EL (cell line): ENCODE data around the gene GRIN3B.
A peak's percentile ranks its signal among the peaks of the same experiment; 100 is the strongest.
"Not testable (repeated sequence)": the region's sequence is repeated elsewhere in the genome, so short reads cannot be mapped to it uniquely, and the experiment has no call there.

Experiments used
- DNase-seq: peaks from one replicate; pipeline ENCODE4 v3.0.0-alpha.2; 2016

Gene GRIN3B

DNA sequence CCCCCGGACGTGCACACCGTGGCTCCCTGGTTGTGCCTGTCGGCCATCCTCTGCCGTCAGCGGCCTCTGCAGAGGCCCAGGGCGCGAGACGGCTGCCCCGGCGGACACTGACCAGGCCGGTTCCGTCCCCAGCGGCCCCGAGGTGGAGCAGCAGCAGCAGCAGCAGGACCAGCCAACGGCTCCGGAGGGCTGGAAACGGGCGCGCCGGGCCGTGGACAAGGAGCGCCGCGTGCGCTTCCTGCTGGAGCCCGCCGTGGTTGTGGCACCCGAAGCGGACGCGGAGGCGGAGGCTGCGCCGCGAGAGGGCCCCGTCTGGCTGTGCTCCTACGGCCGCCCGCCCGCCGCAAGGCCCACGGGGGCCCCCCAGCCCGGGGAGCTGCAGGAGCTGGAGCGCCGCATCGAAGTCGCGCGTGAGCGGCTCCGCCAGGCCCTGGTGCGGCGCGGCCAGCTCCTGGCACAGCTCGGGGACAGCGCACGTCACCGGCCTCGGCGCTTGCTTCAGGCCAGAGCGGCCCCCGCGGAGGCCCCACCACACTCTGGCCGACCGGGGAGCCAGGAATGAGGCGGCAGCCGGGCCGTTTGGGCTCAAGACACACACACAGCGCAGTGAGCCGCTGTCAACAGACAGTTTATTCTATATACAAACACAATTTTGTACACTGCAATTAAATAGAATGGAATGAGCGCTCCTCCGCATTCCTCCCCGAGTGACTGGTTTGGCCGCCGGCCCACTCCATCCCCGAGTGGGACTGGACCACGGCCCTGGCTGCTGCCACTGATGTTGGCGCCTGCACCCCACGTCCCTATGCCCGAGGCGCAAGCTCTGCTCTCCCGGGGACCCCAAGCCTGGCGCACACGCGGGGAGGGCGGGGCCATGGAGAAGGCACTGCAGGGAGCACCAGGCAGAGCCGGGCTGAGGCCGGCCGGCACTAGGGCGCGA is 9.1 kb downstream of the GRIN3B start:
- DNase-seq, result no peak

DNA sequence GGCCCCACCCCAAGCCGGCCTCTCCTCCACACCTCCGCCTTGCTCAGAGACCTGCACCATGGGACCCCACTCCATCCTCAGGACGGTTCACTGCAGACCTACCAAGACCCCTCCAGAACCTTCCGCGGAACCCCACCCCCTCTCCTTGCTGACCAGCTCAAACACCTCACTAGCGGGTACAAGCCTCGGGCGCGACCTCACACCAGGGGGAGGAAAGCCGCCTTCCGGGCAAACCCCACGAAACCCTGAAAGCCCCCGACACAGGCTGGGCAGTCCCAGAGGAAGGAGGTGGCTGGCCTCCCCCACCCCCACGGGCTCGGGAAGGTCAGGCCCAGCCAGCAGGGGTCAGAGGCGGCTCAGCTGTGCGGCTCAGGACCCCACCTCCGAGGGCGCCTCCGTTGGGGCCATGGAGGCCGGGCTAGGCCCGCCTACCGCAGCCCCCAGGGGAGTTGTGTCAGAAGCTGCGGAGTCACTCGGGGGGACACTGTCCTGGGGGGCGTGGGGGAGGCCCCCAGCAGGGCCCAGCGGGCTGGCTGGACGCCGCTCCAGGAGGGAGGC is 9.8 kb downstream of the GRIN3B start:
- DNase-seq, result no peak

DNA sequence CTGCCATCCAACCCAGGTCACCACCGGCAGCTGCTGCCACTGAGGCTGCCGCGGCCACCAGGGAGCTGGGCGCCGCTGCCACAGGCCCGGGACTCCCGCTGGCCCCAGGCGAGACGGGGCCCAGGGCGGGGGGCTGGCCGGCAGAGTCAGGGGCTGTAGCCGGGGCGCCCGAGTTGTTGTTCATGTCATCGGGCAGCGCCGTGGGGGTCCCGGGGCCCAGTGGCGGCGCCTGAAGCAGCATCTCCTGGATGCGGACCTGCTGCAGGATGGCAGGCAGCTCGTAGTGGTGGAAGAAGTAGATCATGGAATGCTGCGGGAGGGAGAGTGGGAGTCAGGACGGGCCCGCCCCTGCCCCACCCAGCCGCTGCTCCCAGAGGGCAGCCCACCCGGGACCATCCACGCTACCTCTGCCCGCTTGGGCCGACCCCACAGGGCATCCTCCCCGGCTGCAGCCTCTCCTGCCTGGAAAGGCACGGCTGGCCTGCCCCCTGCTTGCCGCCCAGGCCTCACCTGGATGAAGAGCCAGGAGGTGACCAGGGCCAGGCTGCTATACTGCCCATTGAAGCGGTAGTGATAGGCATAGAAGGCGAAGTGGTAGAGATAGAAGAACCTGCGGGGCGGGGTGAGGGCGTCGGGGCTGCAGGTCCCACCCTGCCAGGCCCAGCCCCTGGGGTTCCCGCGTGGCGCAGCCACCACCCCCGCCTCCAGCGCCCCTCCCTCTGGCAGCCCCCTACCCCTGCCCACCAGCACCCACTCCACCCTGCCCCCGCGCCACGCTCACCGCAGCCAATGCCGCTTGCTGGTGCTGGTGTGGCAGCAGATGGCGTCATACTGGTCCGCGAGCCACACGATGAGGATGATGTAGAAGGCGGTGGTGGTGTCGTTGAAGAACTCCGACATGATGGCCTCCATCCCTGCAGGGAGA is 10.6 kb downstream of the GRIN3B start:
- DNase-seq, result no peak

DNA sequence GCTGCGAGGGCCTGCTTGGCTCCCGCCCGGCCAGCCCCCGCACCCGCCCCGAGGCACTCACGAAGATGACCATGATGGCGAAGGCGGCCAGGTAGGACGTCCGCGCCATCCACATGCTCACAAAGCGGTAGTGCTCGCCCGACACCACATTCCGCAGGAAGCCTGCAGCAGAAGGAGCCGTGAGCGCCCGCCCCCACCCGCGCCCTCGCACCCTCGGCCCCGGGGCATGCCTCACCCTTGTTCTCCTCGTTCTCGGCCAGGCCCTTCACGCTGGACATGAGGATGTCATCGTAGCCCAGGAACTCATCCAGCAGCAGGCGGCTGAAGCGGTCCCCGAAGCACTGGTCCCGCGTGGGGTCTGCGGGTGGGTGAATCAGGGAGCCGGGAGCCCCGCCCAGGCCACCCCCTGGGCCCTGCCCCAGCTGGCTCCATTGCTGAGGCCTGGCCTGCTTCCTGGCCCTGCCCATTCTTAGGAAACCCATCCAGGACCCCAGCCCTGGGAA is 11.7 kb downstream of the GRIN3B start:
- DNase-seq, result no peak

DNA sequence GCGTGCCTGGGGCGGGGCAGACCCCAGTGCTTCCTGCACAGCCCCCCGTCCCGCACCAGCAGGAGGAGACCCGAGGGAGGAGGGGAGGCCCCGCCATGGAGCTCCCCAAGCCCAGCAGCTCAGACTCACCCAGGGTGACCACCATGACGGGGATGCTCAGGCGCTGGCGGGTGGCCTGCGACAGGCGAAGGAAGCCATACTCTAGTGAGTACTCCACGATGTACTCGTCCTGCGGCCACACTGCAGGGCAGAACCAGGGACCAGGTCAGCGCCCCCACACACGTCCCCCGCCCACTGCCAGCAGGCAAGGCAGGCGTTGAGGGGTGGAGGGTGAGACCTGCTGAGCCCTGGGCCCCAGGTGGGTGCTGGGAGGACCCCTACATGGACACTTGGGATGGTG is 12.1 kb downstream of the GRIN3B start:
- DNase-seq, result no peak

DNA sequence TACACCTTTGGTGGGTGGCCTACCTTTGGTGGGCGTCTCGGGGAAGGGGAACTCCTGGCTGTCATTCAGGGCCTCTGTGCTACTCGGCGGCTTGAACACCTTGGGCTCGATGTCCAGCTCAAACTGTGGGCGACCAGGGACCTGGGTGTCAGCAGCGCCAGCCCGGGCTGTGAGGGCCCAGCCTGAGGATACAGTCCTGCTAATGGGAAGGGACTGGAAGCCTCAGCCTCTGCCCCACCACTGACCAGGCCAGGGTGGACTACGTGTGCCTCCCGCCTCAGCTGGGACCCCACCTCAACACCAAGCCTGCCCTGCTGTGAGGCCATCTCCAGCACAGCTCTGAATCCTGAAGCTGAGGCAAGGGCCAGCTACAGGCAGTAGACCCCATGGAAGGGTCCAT is 13.0 kb downstream of the GRIN3B start:
- no peak for DNase-seq

DNA sequence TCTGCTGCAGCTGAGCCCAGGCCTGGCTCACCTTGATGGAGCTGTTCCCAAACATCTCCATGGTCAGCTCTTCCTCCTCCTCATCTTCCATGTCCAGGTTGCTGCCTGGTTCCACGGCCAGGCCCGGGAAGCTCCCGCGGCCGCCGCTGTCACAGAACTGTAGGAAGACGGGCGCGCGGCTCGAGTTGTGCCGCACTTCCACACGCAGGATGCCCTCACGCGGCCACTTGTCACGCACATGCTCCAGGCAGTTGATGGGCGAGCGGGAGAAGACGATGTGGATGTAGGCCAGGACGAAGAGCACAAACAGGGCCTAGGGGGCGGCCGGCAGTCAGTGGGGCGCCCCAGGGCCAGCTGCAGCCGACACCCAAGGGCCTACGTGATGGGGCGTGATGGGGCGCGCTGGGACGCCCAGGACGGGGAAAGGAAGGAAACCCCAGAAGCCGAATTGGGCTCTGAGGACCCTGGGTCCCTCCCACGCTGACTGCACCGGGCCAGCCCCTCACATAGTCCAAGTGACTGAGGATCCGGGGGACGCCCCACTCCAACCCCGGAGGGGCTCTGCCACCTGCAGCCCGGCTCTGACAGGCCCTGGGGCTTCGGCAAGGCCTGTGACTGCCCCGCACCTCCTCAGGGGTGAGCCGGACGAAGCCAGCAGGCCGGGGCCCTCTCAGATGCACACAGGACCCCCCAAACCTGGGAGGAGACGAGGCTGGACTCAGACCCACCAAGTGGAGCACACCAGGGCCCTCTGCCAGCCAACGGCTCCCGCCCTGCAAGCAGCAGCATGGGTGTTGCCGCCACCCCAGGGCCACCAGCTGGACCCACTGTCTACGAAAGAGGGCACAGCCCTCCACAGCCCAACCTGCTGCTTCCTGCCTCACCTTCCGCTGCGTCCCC is 14.2 kb downstream of the GRIN3B start:
- DNase-seq, result no peak

DNA sequence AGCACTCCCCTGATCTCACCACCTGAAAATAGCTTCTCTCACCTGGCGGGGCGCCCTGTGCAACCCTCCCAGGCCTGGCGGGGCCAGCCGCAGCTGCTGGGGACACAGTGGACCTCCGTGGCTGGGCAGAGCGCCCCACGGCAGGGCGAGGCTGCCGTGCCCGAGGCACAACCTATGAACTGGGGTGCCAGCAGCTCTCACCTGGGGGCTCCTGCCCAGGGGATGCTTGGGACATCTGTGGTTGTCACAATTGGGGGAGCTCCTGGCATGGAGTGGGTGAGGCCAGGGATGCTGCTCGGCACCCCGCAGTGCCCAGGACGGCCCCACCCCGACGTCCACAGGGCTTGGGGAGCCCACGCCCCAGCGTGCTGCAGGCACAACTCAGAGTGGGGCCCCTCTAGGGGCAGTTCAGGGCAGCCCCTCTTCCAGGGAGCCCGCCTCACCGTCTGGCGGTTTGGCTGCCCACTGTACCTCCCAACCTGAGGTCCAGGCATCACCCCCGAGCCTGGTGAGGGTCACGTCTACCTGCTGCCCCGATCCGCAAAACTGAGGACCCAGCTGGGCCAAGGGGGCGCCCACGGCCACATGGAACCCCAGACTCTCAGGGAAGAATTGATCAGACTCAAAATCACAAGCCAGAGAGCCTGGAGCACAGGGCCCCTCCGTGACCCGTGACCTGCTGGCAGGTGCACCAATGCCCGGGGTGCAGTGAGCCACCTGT is 15.0 kb downstream of the GRIN3B start:
- DNase-seq, result no peak

DNA sequence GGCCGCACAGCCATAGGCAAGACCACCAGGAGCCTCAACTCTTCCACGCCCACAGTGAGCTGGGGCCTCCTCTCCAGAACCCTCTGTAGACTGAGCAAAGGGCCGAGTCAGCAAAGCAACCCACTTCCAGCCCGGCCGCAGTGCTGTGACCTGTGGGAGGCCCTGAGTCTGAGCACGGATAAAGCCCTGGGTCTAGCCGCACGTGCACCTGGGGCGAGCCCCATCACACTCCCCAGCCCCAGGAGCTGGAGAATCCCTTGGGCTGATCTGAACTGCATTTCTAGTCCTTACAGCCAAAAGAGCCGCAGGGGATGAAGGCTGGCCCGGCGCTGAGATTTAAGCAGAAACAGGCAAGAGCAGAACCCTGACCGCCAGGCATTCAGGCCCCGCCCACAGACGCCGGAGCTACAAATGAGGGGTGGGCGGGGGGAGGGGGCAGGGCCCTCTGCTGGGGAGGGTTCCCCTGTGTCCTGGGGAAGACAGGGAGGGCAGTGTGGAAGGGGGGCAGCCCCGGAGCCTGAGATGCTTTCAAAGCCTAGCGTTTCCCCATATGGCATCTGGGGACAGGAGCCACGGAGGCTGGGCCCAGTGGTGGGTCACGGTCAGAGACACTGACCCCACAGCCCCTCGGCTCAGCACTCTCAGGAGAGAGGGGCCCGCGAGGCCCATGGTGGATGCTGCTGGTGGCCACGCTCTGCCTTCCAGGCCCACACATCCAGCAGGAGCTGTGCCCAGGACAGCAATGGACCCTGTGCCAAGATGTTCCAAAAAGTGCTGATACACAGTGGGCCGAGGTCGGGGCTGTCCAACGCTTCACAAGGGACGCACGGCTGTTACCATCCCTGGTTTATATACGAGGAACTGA is 15.8 kb downstream of the GRIN3B start:
- DNase-seq, result no peak

DNA sequence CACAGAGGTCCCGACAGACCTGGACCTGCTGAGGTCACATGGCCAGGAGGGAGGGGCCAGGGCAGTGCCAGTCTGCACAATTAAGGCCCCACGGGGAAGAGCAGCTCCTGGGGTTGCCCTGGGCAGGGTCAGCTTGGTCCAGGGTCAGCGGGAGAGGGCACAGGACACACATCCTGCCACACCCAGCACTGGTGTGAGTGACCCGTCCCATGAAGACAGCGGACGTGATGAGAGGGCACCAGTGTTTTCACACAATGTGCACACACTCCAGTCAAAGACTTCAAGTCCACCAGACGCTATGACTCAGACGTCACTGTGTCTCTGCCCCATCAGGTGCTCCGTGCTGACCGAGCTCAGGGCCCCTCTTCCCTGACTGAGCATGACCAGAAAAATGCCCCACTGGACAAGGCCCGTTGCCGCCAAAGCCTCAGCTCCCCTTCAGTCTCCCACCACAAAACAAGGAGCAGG is 16.5 kb downstream of the GRIN3B start:
- peak; percentile 61 for DNase-seq

DNA sequence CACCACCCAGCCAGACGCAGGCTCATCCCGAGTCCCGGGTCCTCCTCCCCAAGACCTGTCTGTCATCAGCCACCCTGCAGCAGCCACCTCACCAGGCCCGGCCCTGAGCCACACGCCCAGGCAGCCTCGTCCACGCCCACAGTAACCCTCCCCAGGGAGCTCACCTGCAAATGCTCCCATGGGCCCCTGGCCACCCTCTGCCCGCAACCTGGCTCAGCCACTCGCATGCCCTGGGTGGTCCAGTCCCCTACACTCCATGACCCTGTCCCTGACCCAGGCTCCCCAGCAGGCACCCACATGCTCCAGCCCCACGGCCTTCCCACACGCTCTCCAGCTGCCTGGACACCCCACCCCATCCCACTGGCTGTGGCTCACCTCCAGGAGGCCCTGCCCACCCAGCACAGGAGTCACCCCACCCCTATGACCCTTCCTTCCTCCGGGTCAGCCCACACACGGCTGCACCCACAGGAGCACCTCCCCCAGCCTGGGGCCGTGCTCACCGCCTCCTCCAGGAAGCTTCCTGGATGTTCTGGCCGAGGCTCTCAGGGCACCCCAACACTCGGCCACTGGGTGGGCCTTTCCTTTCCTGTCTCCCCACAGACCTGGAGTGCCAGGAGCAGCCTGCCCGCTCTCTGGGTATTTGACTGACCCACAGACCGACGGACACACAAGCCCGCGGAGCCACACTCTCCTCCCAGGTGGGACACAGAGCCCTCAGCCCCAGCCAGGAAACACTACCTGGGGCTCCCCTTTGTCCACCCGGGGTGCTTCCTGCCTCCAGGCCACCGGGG is 17.1 kb downstream of the GRIN3B start:
- DNase-seq, result no peak

DNA sequence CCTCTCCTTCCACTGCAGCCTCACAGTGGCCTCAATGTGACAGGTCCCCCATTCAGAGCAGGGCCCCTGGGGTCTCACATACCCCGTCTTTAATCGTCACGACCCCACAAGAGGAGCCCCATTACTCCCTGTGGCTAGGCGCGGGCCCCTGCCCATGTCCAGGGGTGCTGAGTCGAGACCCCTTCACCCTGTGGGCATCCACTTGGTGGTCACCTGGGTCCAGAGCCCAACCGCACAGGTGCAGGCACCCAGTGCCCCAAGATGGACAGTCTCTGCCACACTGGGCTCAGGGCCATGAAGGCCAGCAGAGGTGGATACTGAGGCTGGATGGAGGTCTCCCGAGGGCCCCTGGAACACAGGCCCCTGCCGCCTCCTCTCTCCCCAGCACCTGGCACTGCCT is 17.7 kb downstream of the GRIN3B start:
- no peak for DNase-seq

DNA sequence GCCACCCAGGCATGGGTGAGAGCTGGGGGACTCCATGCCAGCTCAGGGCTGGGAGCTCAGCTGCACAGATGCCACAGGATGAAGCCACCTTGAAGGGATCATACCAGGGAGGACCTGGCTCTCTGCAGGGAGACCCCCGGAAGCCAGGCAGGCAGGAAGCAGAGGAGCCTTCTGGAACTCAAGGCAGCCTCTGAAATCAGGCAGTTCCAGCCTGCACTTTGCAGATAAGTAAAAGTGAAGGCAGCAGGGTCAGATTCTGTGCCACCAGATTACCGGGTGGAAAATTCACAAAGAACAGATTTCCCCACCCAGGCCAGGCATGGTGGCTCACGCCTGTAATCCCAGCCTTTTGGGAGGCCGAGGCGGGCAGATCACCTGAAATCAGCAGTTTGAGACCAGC is 18.2 kb downstream of the GRIN3B start:
- no peak for DNase-seq

DNA sequence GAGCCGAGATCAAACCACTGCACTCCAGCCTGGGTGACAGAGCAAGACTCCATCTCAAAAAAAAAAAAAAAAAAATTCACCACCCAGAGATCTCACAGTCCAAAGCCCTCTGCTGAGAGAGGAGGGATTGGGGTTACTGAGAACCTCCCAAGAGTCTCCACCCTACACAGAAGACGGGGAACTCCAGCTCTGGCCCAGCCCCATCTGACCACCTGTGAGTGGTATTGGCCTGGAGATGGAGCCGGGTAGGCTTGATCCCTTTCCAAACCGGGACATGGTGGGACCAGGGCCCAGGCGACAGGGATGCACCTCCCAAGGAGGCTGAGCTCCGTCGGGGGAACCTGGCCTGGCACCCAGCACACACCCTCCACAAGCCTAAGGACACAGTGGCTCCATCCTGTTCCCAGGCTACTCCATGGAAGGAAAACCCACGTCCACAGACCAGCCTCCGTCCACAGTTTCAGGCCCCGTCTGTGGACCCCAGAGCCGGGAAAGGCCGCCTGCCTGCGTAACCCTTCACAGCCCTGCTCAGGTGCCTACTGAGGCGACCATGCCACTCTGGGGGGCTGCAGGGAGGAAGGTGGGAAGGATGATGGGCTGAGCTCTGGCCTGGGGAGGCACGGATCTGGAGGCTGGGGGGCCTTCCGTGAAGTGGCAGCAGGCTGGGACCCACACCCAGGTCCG is 18.9 kb downstream of the GRIN3B start:
- no peak for DNase-seq

DNA sequence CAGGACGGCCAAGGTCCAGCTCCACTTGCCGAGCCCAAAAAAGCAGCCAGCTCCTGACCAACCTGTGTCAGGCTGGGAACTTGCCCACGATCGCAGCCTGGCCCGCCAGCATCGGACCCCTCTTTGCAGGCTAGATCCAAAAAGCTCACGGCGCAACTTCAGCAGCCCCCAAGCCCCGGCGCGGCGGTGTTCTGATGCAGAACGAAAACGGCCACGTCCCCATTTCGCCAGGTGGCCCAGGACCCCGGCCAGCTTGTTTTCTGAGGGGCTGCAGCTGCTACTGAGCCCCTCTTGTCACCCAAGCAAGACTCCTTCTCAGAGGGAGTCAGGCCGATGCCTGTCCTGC is 19.4 kb downstream of the GRIN3B start:
- DNase-seq, result no peak

DNA sequence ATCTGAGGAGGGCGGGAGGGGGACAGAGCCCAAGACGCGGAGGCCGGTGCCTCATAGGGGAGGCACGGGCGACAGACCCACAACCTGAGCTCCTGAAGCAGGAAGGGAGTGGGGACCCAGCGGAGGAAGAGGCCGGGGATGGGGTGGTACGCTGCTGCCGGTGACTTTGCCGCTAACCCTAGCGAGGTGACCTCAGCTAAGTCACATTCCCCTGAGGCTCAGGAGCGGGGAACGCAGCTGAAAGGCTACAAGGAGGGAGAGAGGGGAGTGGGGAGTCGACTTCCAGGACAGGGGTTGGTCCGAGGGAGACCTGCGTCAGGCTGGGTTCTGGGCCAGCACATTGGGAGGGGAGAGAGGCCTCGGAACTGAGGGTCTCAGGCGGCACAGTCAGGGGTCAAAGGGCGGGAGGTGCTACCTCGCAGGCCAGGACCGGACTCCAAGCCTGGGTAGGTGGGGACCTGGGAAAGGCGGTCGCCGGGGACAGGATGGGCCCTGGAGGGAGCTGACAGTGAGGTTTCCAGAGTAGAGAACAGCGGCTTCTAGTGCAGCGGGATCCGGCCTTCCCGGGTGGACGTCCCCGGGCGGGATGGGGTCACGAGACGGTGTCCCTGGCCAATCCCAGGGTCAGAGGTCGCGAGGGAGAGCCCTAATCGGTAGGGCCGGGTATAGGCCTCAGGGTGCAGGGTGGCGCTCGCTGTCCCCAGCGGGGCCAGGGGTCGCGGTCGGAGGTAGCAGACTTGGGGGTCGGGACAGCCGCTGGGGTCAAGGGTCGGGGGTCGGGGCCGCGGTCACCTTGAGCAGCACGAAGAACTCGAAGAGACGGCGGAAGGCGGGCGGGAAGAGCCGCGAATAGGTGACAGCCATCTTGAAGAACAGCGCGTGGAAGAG is 20.0 kb downstream of the GRIN3B start:
- no peak for DNase-seq

DNA sequence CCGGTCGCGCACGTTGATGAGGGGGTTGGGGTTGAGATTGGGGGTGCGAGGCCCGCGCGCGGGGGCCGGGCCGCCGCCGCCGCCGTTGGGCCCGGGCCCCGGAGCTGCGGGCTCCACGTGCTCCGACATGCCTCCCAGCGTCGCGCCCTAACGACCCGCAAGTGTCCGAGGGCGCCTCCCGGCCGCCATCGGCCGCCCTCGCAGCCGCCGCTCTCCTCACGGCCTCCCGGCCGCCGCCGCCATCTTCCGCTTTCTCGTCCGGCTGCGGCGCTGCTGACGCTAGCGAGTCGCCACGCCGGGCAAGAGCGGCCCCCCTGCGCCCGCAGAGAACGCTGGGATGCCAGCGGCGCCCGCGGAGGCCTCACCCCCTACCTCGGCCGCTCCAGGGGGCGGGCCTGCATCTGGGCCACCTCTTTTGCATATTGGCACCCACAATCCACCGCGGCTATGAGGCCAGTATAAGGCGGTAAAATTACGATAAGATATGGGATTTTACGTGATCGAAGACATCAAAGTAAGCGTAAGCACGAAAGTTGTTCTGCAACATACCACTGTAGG is 20.7 kb downstream of the GRIN3B start, which contains the start of gene TMEM259:
Gene TMEM259 (minus strand): TSS at position 256 of the 558 bp plus-strand sequence. CDS start 127 bp downstream, at position 129.
- peak; percentile 97 for DNase-seq

DNA sequence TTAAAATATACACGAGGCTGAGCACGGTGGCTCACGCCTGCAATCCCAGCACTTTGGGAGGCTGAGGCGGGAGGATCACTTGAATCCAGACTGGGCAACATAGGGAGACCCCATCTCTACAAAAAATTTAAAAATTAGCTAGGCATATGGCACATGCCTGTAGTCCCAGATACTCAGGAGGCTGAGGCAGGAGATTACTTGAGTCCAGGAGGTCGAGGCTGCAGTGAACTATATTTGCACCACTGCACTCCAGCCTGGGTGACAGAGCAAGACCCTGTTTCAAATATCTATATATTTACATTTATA is 23.6 kb downstream of the GRIN3B start:
- not testable (repeated sequence) for DNase-seq
